Kidney (tissue), 22 donors: Measurements from ENCODE around the gene WWOX. TPM values are rescaled to one million over a fixed set of nuclear protein-coding genes. Genes with fewer than 3 reads are reported as not detected.
"Not testable (repeated sequence)": the region's sequence is repeated elsewhere in the genome, so short reads cannot be mapped to it uniquely, and the experiment has no call there.

Source experiments
- DNase-seq, 5 donors: peaks; one replicate each; pipeline ENCODE4 v3.0.0-alpha.2; 2013 to 2020
- FAIRE-seq: peaks from 2 replicates; lab custom pipeline; 2012; peaks lifted over from hg19 to GRCh38; lab: Jason Lieb, UNC
- H3K27ac ChIP-seq, 2 donors: one replicate each; pipeline ENCODE4 v1.7.0; 2013; ENCODE audit warnings: low read depth in 2 of 2, low read length in 2 of 2, inconsistent platforms in 1 of 2
- H3K27me3 ChIP-seq: one replicate; pipeline ENCODE4 v1.7.1; 2013; ENCODE audit warnings: low read length, inconsistent platforms; ENCODE audit not compliant: control insufficient read depth, insufficient read depth
- H3K36me3 ChIP-seq, 3 donors: one replicate each; pipeline versions ENCODE4 v1.7.0 to v1.7.1; 2013; ENCODE audit warnings: low read length in 3 of 3, control low read depth in 1 of 3, inconsistent platforms in 1 of 3; ENCODE audit not compliant: insufficient read depth in 3 of 3, control insufficient read depth in 2 of 3
- H3K4me1 ChIP-seq, 3 donors: one replicate each; pipeline versions ENCODE4 v1.7.0 to v1.7.1; 2013; ENCODE audit warnings: low read length in 3 of 3, inconsistent platforms in 1 of 3, low read depth in 1 of 3; ENCODE audit not compliant: control insufficient read depth in 2 of 3, insufficient read depth in 2 of 3
- H3K4me3 ChIP-seq, 3 donors: one replicate each; pipeline versions ENCODE4 v1.7.0 to v1.8.1; 2013; ENCODE audit warnings: low read length in 3 of 3, control low read depth in 1 of 3, inconsistent platforms in 1 of 3
- H3K9ac ChIP-seq, 3 donors: one replicate each; pipeline versions ENCODE4 v1.7.0 to v1.7.1; 2013; ENCODE audit warnings: low read length in 3 of 3, control low read depth in 1 of 3, inconsistent platforms in 1 of 3
- H3K9me3 ChIP-seq, 3 donors: one replicate each; pipeline versions ENCODE4 v1.7.0 to v1.7.1; 2013; ENCODE audit warnings: low read length in 3 of 3, control low read depth in 1 of 3, inconsistent platforms in 1 of 3; ENCODE audit not compliant: control insufficient read depth in 2 of 3, insufficient read depth in 1 of 3
- intact Hi-C: fragments of 100-400 bp; cut with DNase I; formaldehyde crosslinking; loops from one replicate; pipeline ENCODE4 v1.11.1; 2022
- long read RNA-seq, 10 donors: library from polyadenylated mRNA in 1 of 10; unstranded in 1 of 10; transcript quantifications; one replicate each; pipeline ENCODE4 v2.0.0 and lab custom pipeline, GENCODE V29; 2021 to 2026
- polyA plus RNA-seq: library from polyadenylated mRNA; stranded (reverse); fragments of 350-450 nt; fragmentation: Illumina TruSeq; extraction: RNeasy Lipid Tissue Mini Kit (QIAGEN cat#74804); gene quantifications from one replicate; pipeline ENCODE4 v1.2.3, GENCODE V29; 2014; ENCODE audit warnings: low read depth, low replicate concordance; ENCODE audit not compliant: insufficient read depth
- total RNA-seq: library from RNA; stranded (reverse); fragmentation: NEBNext Ultra II Directional; extraction: Animal tissue kit (Norgen Biotek cat#: 25700); gene quantifications from one replicate; pipeline ENCODE4 v1.2.1, GENCODE V29; 2021
- TF ChIP-seq, protein P1 (sequence below): IDR thresholded peaks from 3 replicates; pipeline ENCODE4 v1.5.1; 2012; ENCODE audit warnings: mild to moderate bottlenecking, moderate library complexity, borderline replicate concordance; ENCODE audit not compliant: insufficient read depth; ENCODE audit errors: extremely low read depth
- donor health status: control.
- donor health status: control.
- donor health status: control.
- donor health status: control.
- donor health status: control.
- donor health status: DM: yes; HTN: yes; CAD: no.
- donor health status: Normal renal cell carcinoma (clear cell type).

WWOX gene
- 30.3 TPM for total RNA-seq
- 22.5 TPM for polyA plus RNA-seq
- long read RNA-seq, donor 1, partial matches to known transcripts: 7 of 7 reads
- long read RNA-seq, donor 1, other reads (novel, unspliced or antisense): 0 of 7 reads
- long read RNA-seq, donor 2, partial matches to known transcripts: 11 of 14 reads
- long read RNA-seq, donor 2, other reads (novel, unspliced or antisense): 0 of 14 reads
- long read RNA-seq, donor 3, partial matches to known transcripts: 25 of 27 reads
- long read RNA-seq, donor 3, other reads (novel, unspliced or antisense): 0 of 27 reads
- long read RNA-seq, donor 4, partial matches to known transcripts: 7 of 11 reads
- long read RNA-seq, donor 4, other reads (novel, unspliced or antisense): 0 of 11 reads
- long read RNA-seq, donor 5: 0 reads
- long read RNA-seq, donor 6, partial matches to known transcripts: 11 of 19 reads
- long read RNA-seq, donor 6, other reads (novel, unspliced or antisense): 0 of 19 reads
- long read RNA-seq, donor 7, partial matches to known transcripts: 0 of 26 reads
- long read RNA-seq, donor 7, other reads (novel, unspliced or antisense): 23 of 26 reads
- long read RNA-seq, donor 8, partial matches to known transcripts: 18 of 19 reads
- long read RNA-seq, donor 8, other reads (novel, unspliced or antisense): 0 of 19 reads
- long read RNA-seq, donor 9, partial matches to known transcripts: 8 of 10 reads
- long read RNA-seq, donor 9, other reads (novel, unspliced or antisense): 0 of 10 reads
- long read RNA-seq, donor 10, partial matches to known transcripts: 10 of 12 reads
- long read RNA-seq, donor 10, other reads (novel, unspliced or antisense): 0 of 12 reads

GRCh38 chr16:78099271-78100111 lies at the start of gene WWOX:
Gene WWOX, plus strand, starts transcription at chr16:78099654.
- Histone ChIP-seq H3K4me3 (peak within 1 kb of the TSS; percentile 79 to 98 (median 84)), H3K27ac (peak within 1 kb of the TSS; percentile 87 to 93), H3K36me3 (no peaks in the 10 kb centered on the region), H3K9ac (peak within 1 kb of the TSS; percentile 76 to 91 (median 88)), H3K27me3 (no peaks in the 10 kb centered on the region), H3K9me3 (no peaks in the 10 kb centered on the region), H3K4me1 (peaks cover 0 to 15% (median 0%) of the 10 kb centered on the region in 3 donors)
- FAIRE-seq (peak; percentile 76), DNase-seq (peak; percentile 98 to 99 (median 99))
- TF ChIP-seq, protein P1, sequence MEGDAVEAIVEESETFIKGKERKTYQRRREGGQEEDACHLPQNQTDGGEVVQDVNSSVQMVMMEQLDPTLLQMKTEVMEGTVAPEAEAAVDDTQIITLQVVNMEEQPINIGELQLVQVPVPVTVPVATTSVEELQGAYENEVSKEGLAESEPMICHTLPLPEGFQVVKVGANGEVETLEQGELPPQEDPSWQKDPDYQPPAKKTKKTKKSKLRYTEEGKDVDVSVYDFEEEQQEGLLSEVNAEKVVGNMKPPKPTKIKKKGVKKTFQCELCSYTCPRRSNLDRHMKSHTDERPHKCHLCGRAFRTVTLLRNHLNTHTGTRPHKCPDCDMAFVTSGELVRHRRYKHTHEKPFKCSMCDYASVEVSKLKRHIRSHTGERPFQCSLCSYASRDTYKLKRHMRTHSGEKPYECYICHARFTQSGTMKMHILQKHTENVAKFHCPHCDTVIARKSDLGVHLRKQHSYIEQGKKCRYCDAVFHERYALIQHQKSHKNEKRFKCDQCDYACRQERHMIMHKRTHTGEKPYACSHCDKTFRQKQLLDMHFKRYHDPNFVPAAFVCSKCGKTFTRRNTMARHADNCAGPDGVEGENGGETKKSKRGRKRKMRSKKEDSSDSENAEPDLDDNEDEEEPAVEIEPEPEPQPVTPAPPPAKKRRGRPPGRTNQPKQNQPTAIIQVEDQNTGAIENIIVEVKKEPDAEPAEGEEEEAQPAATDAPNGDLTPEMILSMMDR: peak; percentile 19
- intact Hi-C loops: no loop called here

DNA sequence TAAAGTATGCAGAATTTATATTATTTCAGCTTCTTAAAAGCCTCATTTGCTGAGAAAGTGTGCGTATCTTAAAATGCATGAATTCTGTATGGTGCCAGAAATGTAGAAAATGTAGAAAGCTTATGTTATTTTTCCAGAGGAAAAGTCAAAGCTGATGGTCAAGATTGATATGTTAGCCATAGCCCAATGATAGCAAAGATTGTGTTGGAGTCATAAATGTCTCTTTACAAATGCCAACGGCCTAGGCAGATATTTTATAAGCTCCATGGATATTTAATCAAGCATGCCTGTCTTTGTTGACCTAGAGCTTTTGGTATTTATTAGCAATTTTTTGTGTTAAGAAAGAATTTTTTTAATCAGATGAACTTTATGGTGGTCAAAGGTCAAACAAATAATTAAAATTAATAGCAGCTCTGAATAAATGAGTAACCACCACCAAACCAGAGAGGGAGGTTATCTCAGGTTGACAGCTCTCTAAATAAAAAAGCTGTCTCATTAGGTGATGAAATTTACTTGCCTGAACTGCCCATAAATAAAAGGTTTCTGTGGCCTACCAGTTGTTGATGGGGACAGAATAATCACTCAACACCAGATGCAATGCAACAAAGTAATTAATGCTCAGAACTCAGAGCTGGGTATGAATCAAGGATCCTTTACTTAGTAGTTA lies 48.6 kb upstream of the WWOX start:
- intact Hi-C loops: no loop called here
- FAIRE-seq (no peak), DNase-seq (peak in 2 of 5 donors; percentile 35 to 54)
- Histone ChIP-seq H3K4me3 (no peak overlapping the region), H3K9ac (no peak overlapping the region), H3K27ac (peak overlapping the region in 1 of 2 donors; percentile 9), H3K4me1 (no peaks in the 10 kb centered on the region), H3K9me3 (no peaks in the 10 kb centered on the region), H3K27me3 (no peaks in the 10 kb centered on the region), H3K36me3 (no peaks in the 10 kb centered on the region)
- TF ChIP-seq, protein P1: no peak

DNA sequence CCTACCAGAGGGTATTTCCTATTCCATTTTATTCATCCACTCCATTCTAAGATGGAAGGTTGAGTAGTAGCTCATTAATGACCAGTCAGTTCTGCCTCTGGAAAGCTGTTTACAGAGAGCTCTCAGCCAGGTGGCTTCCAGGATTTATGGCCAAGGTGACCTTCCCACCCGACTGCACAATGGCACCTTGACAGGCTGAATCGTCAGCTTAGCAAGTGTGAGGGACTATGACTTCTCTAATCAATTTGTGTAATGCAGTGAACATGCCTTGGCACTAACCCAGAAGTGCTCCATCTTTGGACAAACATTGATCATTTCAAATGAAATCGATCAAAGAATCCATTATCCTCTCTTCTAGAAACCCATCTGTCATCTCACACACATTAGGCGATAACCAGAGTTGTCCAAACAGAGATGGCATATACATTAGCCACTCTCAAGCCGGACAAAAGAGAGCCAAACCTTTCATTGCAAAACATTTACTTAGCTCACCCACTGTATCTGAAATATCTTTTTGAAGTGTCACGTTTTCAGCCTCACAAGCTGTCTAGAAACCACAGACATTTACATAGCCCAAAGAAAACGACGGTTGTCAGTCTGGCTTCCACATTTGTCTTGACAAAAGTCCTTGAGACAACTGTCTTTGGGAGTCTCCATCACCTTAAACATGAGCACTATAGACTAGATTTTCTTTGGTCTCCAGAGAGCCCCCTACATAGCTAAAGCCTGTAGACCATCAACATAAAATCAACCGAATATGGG lies 41.5 kb upstream of the WWOX start:
- H3K27me3 ChIP-seq: no peaks in the 10 kb centered on the region
- no peak overlapping the region for H3K27ac ChIP-seq
- FAIRE-seq (no peak), DNase-seq (peak in 1 of 5 donors; percentile 15)
- intact Hi-C loops: no loop called here
- TF ChIP-seq, protein P1: no peak
- no peak overlapping the region for H3K4me3 ChIP-seq
- no peaks in the 10 kb centered on the region for H3K4me1 ChIP-seq
- H3K9me3 ChIP-seq: no peaks in the 10 kb centered on the region
- no peak overlapping the region for H3K9ac ChIP-seq
- H3K36me3 ChIP-seq: no peaks in the 10 kb centered on the region

GRCh38 chr16:78059806-78060205 lies 39.6 kb upstream of the WWOX start:
- H3K27ac ChIP-seq, H3K9ac ChIP-seq, H3K4me3 ChIP-seq, DNase-seq, H3K27me3 ChIP-seq, H3K36me3 ChIP-seq, FAIRE-seq, H3K4me1 ChIP-seq, intact Hi-C loops, H3K9me3 ChIP-seq: not testable (repeated sequence)
